Fibroblast of villous mesenchyme (primary cell): ENCODE data around the gene EIF3L. TPM values are rescaled to one million over a fixed set of nuclear protein-coding genes. Genes with fewer than 3 reads are reported as not detected.

Source experiments
- DNase-seq: peaks from one replicate; pipeline ENCODE4 v3.0.0-alpha.2; 2010; ENCODE audit warnings: low read depth
- H3K4me3 ChIP-seq: 2 replicates; pipeline ENCODE4 v1.5.1; 2011; ENCODE audit warnings: low read depth, mild to moderate bottlenecking, low read length
- CTCF ChIP-seq: IDR thresholded peaks from 2 replicates; pipeline ENCODE4 v1.5.1; 2012; ENCODE audit warnings: low read depth, mild to moderate bottlenecking, low read length; ENCODE audit not compliant: insufficient read depth
- total RNA-seq: library from RNA; depleted of rRNA; stranded (reverse); fragments of >200 nt; gene quantifications from 2 replicates; pipeline ENCODE4 v1.2.3, GENCODE V29; 2012

The EIF3L gene
- total RNA-seq, 1 donor = 285 TPM

GRCh38 chr22:37830093-37830842, 19.0 kb upstream of the EIF3L start:
- no peak for DNase-seq
- TF ChIP-seq CTCF = no peak
- H3K4me3 ChIP-seq = no peak overlapping the region

- no peak overlapping the region for H3K4me3 ChIP-seq
- DNase-seq = no peak
- TF ChIP-seq CTCF = no peak
Observed at GRCh38 chr22:37831472-37831871, 17.7 kb upstream of the EIF3L start.

GRCh38 chr22:37832022-37832857, 17.0 kb upstream of the EIF3L start:
- TF ChIP-seq CTCF = no peak
- no peak overlapping the region for H3K4me3 ChIP-seq
- no peak for DNase-seq

- no peak for DNase-seq
- no peak overlapping the region for H3K4me3 ChIP-seq
- TF ChIP-seq CTCF = no peak
Observed at GRCh38 chr22:37842015-37842793, 7.0 kb upstream of the EIF3L start.

GRCh38 chr22:37843741-37844089, 5.5 kb upstream of the EIF3L start:
- no peak for DNase-seq
- TF ChIP-seq CTCF = no peak
- peak overlapping the region; percentile 81 for H3K4me3 ChIP-seq

- no peak for TF ChIP-seq CTCF
- peak overlapping the region; percentile 81 for H3K4me3 ChIP-seq
- DNase-seq = no peak
Observed at GRCh38 chr22:37844904-37845329, 4.3 kb upstream of the EIF3L start.
